Measurements from ENCODE around the gene PLLP.

PLLP gene

GRCh38 chr16:57264381-57264780 is 20.1 kb downstream of the PLLP start:
- Histone ChIP-seq H3K9me3 (ENCODE audit: control insufficient read depth, insufficient read depth, low read length) (no peaks in the 10 kb centered on the region), H3K36me3 (ENCODE audit: control insufficient read depth, insufficient read depth, low read length) (no peaks in the 10 kb centered on the region), H3K27ac (ENCODE audit: low read length) (no peak overlapping the region), H3K27me3 (ENCODE audit: control insufficient read depth, insufficient read depth, low read length) (no peaks in the 10 kb centered on the region), H3K4me3 (ENCODE audit: low read length) (no peak overlapping the region), H3K4me1 (ENCODE audit: control insufficient read depth, insufficient read depth, low read length) (peaks cover 2% of the 10 kb centered on the region; the same call in 1 of the 2 replicates)
- DNase-seq (ENCODE audit: low read depth, low spot score) = no peak
- no CpG with 5 or more reads among the region's 8 CpGs for WGBS (ENCODE audit: insufficient coverage, insufficient read length)

- H3K27me3 ChIP-seq (ENCODE audit: control insufficient read depth, insufficient read depth, low read length) = no peaks in the 10 kb centered on the region
- H3K36me3 ChIP-seq (ENCODE audit: control insufficient read depth, insufficient read depth, low read length) = no peaks in the 10 kb centered on the region
- no peak overlapping the region for H3K27ac ChIP-seq (ENCODE audit: low read length)
- H3K4me1 ChIP-seq (ENCODE audit: control insufficient read depth, insufficient read depth, low read length) = peaks cover 4% of the 10 kb centered on the region
- no CpG with 5 or more reads among the region's 18 CpGs for WGBS (ENCODE audit: insufficient coverage, insufficient read length)
- no peak for DNase-seq (ENCODE audit: low read depth, low spot score)
- no peak overlapping the region for H3K4me3 ChIP-seq (ENCODE audit: low read length)
- no peaks in the 10 kb centered on the region for H3K9me3 ChIP-seq (ENCODE audit: control insufficient read depth, insufficient read depth, low read length)
Measured at GRCh38 chr16:57263541-57264351, 20.7 kb downstream of the PLLP start.

GRCh38 chr16:57262841-57263540 is 21.5 kb downstream of the PLLP start:
- H3K36me3 ChIP-seq (ENCODE audit: control insufficient read depth, insufficient read depth, low read length) = no peaks in the 10 kb centered on the region
- H3K9me3 ChIP-seq (ENCODE audit: control insufficient read depth, insufficient read depth, low read length) = no peaks in the 10 kb centered on the region
- no peak for DNase-seq (ENCODE audit: low read depth, low spot score)
- H3K4me1 ChIP-seq (ENCODE audit: control insufficient read depth, insufficient read depth, low read length) = peaks cover 4% of the 10 kb centered on the region
- no peak overlapping the region for H3K27ac ChIP-seq (ENCODE audit: low read length)
- H3K27me3 ChIP-seq (ENCODE audit: control insufficient read depth, insufficient read depth, low read length) = no peaks in the 10 kb centered on the region
- no peak overlapping the region for H3K4me3 ChIP-seq (ENCODE audit: low read length)
- no CpG with 5 or more reads among the region's 17 CpGs for WGBS (ENCODE audit: insufficient coverage, insufficient read length)

- no peak for DNase-seq (ENCODE audit: low read depth, low spot score)
- Histone ChIP-seq H3K4me1 (ENCODE audit: control insufficient read depth, insufficient read depth, low read length) (peaks cover 4% of the 10 kb centered on the region), H3K27ac (ENCODE audit: low read length) (no peak overlapping the region), H3K36me3 (ENCODE audit: control insufficient read depth, insufficient read depth, low read length) (no peaks in the 10 kb centered on the region), H3K27me3 (ENCODE audit: control insufficient read depth, insufficient read depth, low read length) (no peaks in the 10 kb centered on the region), H3K4me3 (ENCODE audit: low read length) (no peak overlapping the region), H3K9me3 (ENCODE audit: control insufficient read depth, insufficient read depth, low read length) (no peaks in the 10 kb centered on the region)
- WGBS (ENCODE audit: insufficient coverage, insufficient read length) = no CpG with 5 or more reads among the region's 9 CpGs
Measured at GRCh38 chr16:57261806-57262205, 22.7 kb downstream of the PLLP start.

GRCh38 chr16:57260294-57260929 is 24.1 kb downstream of the PLLP start:
- no peak for DNase-seq (ENCODE audit: low read depth, low spot score)
- Histone ChIP-seq H3K27me3 (ENCODE audit: control insufficient read depth, insufficient read depth, low read length) (no peaks in the 10 kb centered on the region), H3K27ac (ENCODE audit: low read length) (peak overlapping the region; percentile 30), H3K4me1 (ENCODE audit: control insufficient read depth, insufficient read depth, low read length) (peaks cover 4% of the 10 kb centered on the region), H3K4me3 (ENCODE audit: low read length) (no peak overlapping the region), H3K9me3 (ENCODE audit: control insufficient read depth, insufficient read depth, low read length) (no peaks in the 10 kb centered on the region), H3K36me3 (ENCODE audit: control insufficient read depth, insufficient read depth, low read length) (no peaks in the 10 kb centered on the region)
- no CpG with 5 or more reads among the region's 16 CpGs for whole genome bisulfite sequencing (ENCODE audit: insufficient coverage, insufficient read length)

GRCh38 chr16:57258910-57259475 is 25.5 kb downstream of the PLLP start:
- no peaks in the 10 kb centered on the region for H3K9me3 ChIP-seq (ENCODE audit: control insufficient read depth, insufficient read depth, low read length)
- WGBS (ENCODE audit: insufficient coverage, insufficient read length) = no CpG with 5 or more reads among the region's 1 CpG
- peaks cover 4% of the 10 kb centered on the region for H3K4me1 ChIP-seq (ENCODE audit: control insufficient read depth, insufficient read depth, low read length)
- H3K36me3 ChIP-seq (ENCODE audit: control insufficient read depth, insufficient read depth, low read length) = no peaks in the 10 kb centered on the region
- no peak overlapping the region for H3K4me3 ChIP-seq (ENCODE audit: low read length)
- H3K27ac ChIP-seq (ENCODE audit: low read length) = no peak overlapping the region
- no peak for DNase-seq (ENCODE audit: low read depth, low spot score)
- no peaks in the 10 kb centered on the region for H3K27me3 ChIP-seq (ENCODE audit: control insufficient read depth, insufficient read depth, low read length)

GRCh38 chr16:57258226-57258909 is 26.1 kb downstream of the PLLP start:
- Histone ChIP-seq H3K27me3 (ENCODE audit: control insufficient read depth, insufficient read depth, low read length) (no peaks in the 10 kb centered on the region), H3K4me1 (ENCODE audit: control insufficient read depth, insufficient read depth, low read length) (peaks cover 4% of the 10 kb centered on the region), H3K9me3 (ENCODE audit: control insufficient read depth, insufficient read depth, low read length) (no peaks in the 10 kb centered on the region), H3K36me3 (ENCODE audit: control insufficient read depth, insufficient read depth, low read length) (no peaks in the 10 kb centered on the region), H3K27ac (ENCODE audit: low read length) (no peak overlapping the region), H3K4me3 (ENCODE audit: low read length) (no peak overlapping the region)
- WGBS (ENCODE audit: insufficient coverage, insufficient read length) = no CpG with 5 or more reads among the region's 18 CpGs
- DNase-seq (ENCODE audit: low read depth, low spot score) = no peak

GRCh38 chr16:57257455-57258070 is 26.9 kb downstream of the PLLP start:
- peaks cover 4% of the 10 kb centered on the region for H3K4me1 ChIP-seq (ENCODE audit: control insufficient read depth, insufficient read depth, low read length)
- no CpG with 5 or more reads among the region's 13 CpGs for WGBS (ENCODE audit: insufficient coverage, insufficient read length)
- H3K36me3 ChIP-seq (ENCODE audit: control insufficient read depth, insufficient read depth, low read length) = no peaks in the 10 kb centered on the region
- no peak overlapping the region for H3K27ac ChIP-seq (ENCODE audit: low read length)
- no peaks in the 10 kb centered on the region for H3K9me3 ChIP-seq (ENCODE audit: control insufficient read depth, insufficient read depth, low read length)
- no peaks in the 10 kb centered on the region for H3K27me3 ChIP-seq (ENCODE audit: control insufficient read depth, insufficient read depth, low read length)
- H3K4me3 ChIP-seq (ENCODE audit: low read length) = no peak overlapping the region
- DNase-seq (ENCODE audit: low read depth, low spot score) = no peak

GRCh38 chr16:57256601-57257395 is 27.7 kb downstream of the PLLP start:
- Histone ChIP-seq H3K27ac (ENCODE audit: low read length) (no peak overlapping the region), H3K27me3 (ENCODE audit: control insufficient read depth, insufficient read depth, low read length) (no peaks in the 10 kb centered on the region), H3K9me3 (ENCODE audit: control insufficient read depth, insufficient read depth, low read length) (no peaks in the 10 kb centered on the region), H3K36me3 (ENCODE audit: control insufficient read depth, insufficient read depth, low read length) (no peaks in the 10 kb centered on the region), H3K4me1 (ENCODE audit: control insufficient read depth, insufficient read depth, low read length) (peaks cover 4% of the 10 kb centered on the region), H3K4me3 (ENCODE audit: low read length) (no peak overlapping the region)
- no peak for DNase-seq (ENCODE audit: low read depth, low spot score)
- no CpG with 5 or more reads among the region's 16 CpGs for WGBS (ENCODE audit: insufficient coverage, insufficient read length)

Data from iPS DF 6.9 (cell line).